Stomach smooth muscle (tissue), 2 donors: ENCODE data around the gene STON2.

ENCODE experiments used
- H3K27ac ChIP-seq: one replicate; pipeline ENCODE4 v1.7.0; 2013; ENCODE audit warnings: mild to moderate bottlenecking, low read length, inconsistent platforms
- H3K27me3 ChIP-seq, 2 donors: one replicate each; pipeline ENCODE4 v1.7.0; 2013; ENCODE audit warnings: low read length in 2 of 2; ENCODE audit not compliant: insufficient read depth in 2 of 2, control insufficient read depth in 1 of 2
- H3K36me3 ChIP-seq, 2 donors: one replicate each; pipeline ENCODE4 v1.7.0; 2013; ENCODE audit warnings: low read length in 2 of 2; ENCODE audit not compliant: control insufficient read depth in 2 of 2, insufficient read depth in 2 of 2
- H3K4me1 ChIP-seq: one replicate; pipeline ENCODE4 v1.7.0; 2013; ENCODE audit warnings: low read length; ENCODE audit not compliant: control insufficient read depth, insufficient read depth
- H3K4me3 ChIP-seq, 2 donors: one replicate each; pipeline ENCODE4 v1.7.0; 2013; ENCODE audit warnings: low read length in 2 of 2
- H3K9ac ChIP-seq, 2 donors: one replicate each; pipeline ENCODE4 v1.7.0; 2013; ENCODE audit warnings: low read length in 2 of 2, mild to moderate bottlenecking in 1 of 2
- H3K9me3 ChIP-seq, 2 donors: one replicate each; pipeline ENCODE4 v1.7.0; 2013; ENCODE audit warnings: low read length in 2 of 2; ENCODE audit not compliant: control insufficient read depth in 2 of 2
- donor health status: healthy.
- donor health status: Pancreatic carcinoma.

STON2 gene

GRCh38 chr14:81269100-81269978 lies 130.8 kb downstream of the STON2 start:
- no peak overlapping the region for H3K9ac ChIP-seq
- H3K27ac ChIP-seq: no peak overlapping the region
- H3K4me1 ChIP-seq: no peaks in the 10 kb centered on the region
- no peaks in the 10 kb centered on the region for H3K9me3 ChIP-seq
- no peaks in the 10 kb centered on the region for H3K36me3 ChIP-seq
- no peak overlapping the region for H3K4me3 ChIP-seq
- peaks cover 0 to 5% of the 10 kb centered on the region in 2 donors for H3K27me3 ChIP-seq

- no peak overlapping the region for H3K4me3 ChIP-seq
- no peaks in the 10 kb centered on the region for H3K4me1 ChIP-seq
- H3K9me3 ChIP-seq: no peaks in the 10 kb centered on the region
- no peak overlapping the region for H3K27ac ChIP-seq
- no peak overlapping the region for H3K9ac ChIP-seq
- no peaks in the 10 kb centered on the region for H3K36me3 ChIP-seq
- H3K27me3 ChIP-seq: peaks cover 0 to 5% of the 10 kb centered on the region in 2 donors
These were observed 132.1 kb downstream of the STON2 start for GRCh38 chr14:81268016-81268416.

GRCh38 chr14:81265636-81266169 lies 134.4 kb downstream of the STON2 start:
- Histone ChIP-seq H3K4me1 (no peaks in the 10 kb centered on the region), H3K27me3 (peaks cover 3 to 5% of the 10 kb centered on the region in 2 donors), H3K27ac (no peak overlapping the region), H3K9ac (no peak overlapping the region), H3K36me3 (no peaks in the 10 kb centered on the region), H3K9me3 (no peaks in the 10 kb centered on the region), H3K4me3 (no peak overlapping the region)

DNA sequence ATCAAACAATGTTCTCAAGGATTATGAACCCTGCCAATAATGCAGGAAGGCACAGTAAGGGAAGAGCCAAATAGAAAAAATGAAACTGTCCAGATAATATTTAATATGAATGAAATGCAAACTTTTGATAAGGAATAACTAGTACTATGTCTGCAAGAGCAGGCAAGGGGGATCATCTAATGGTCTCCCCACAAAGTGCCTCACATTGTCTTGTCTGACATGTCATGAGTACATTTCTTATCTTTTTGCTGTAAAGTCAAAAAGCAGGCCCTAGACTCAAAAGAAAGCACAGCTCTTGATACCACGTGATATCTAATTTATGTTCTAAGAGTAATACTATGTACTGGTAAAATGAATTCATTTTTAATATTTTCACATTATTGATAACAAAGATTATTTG lies 135.5 kb downstream of the STON2 start:
- Histone ChIP-seq H3K27me3 (peaks cover 3 to 5% of the 10 kb centered on the region in 2 donors), H3K4me1 (no peaks in the 10 kb centered on the region), H3K4me3 (no peak overlapping the region), H3K36me3 (no peaks in the 10 kb centered on the region), H3K9me3 (no peaks in the 10 kb centered on the region), H3K9ac (no peak overlapping the region), H3K27ac (no peak overlapping the region)

- Histone ChIP-seq H3K4me1 (no peaks in the 10 kb centered on the region), H3K36me3 (no peaks in the 10 kb centered on the region), H3K27ac (no peak overlapping the region), H3K9me3 (no peaks in the 10 kb centered on the region), H3K9ac (no peak overlapping the region), H3K27me3 (peaks cover 3 to 5% of the 10 kb centered on the region in 2 donors), H3K4me3 (no peak overlapping the region)
These were observed 136.2 kb downstream of the STON2 start for GRCh38 chr14:81263777-81264410.

GRCh38 chr14:81261176-81261575 lies 138.9 kb downstream of the STON2 start:
- Histone ChIP-seq H3K27ac (no peak overlapping the region), H3K9me3 (no peaks in the 10 kb centered on the region), H3K4me1 (no peaks in the 10 kb centered on the region), H3K4me3 (no peak overlapping the region), H3K36me3 (no peaks in the 10 kb centered on the region), H3K9ac (no peak overlapping the region), H3K27me3 (peaks cover 0 to 3% of the 10 kb centered on the region in 2 donors)

DNA sequence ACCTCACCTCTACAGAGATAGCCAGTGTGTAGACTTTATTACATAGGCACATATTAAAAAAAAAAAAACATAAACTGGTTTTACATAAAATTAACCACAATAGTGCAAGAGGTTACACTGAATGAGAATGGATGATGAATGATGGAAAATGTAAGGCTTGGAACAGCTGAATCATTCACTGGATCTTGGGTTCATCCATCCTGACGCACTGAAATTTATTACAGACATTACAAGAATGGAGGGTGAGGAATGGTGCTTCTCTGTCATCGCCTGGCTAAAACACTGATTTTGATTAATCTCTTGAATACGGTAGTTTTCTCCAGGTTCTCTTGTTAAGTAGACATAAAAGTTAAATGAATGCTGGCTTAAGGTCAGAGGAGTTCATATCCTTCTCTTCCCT lies 139.4 kb downstream of the STON2 start:
- peaks cover 0 to 3% of the 10 kb centered on the region in 2 donors for H3K27me3 ChIP-seq
- H3K4me1 ChIP-seq: no peaks in the 10 kb centered on the region
- no peak overlapping the region for H3K27ac ChIP-seq
- no peak overlapping the region for H3K4me3 ChIP-seq
- no peak overlapping the region for H3K9ac ChIP-seq
- no peaks in the 10 kb centered on the region for H3K36me3 ChIP-seq
- H3K9me3 ChIP-seq: no peaks in the 10 kb centered on the region

GRCh38 chr14:81256289-81256960 lies 143.7 kb downstream of the STON2 start:
- H3K27ac ChIP-seq: no peak overlapping the region
- no peak overlapping the region for H3K4me3 ChIP-seq
- H3K9me3 ChIP-seq: no peaks in the 10 kb centered on the region
- peaks cover 0 to 3% of the 10 kb centered on the region in 2 donors for H3K27me3 ChIP-seq
- H3K36me3 ChIP-seq: no peaks in the 10 kb centered on the region
- H3K4me1 ChIP-seq: no peaks in the 10 kb centered on the region
- no peak overlapping the region for H3K9ac ChIP-seq

- H3K9me3 ChIP-seq: no peaks in the 10 kb centered on the region
These were observed 147.8 kb downstream of the STON2 start for GRCh38 chr14:81252278-81252677.

GRCh38 chr14:81247271-81247766 lies 152.8 kb downstream of the STON2 start:
- Histone ChIP-seq H3K27me3 (no peaks in the 10 kb centered on the region), H3K36me3 (no peaks in the 10 kb centered on the region), H3K9me3 (no peaks in the 10 kb centered on the region), H3K4me1 (no peaks in the 10 kb centered on the region), H3K4me3 (no peak overlapping the region), H3K27ac (no peak overlapping the region), H3K9ac (no peak overlapping the region)

More at GRCh38 chr14:81252278-81252677, 147.8 kb downstream of the STON2 start:
- Histone ChIP-seq H3K4me3 (no peak overlapping the region), H3K27me3 (no peaks in the 10 kb centered on the region), H3K9ac (no peak overlapping the region), H3K36me3 (no peaks in the 10 kb centered on the region), H3K4me1 (no peaks in the 10 kb centered on the region), H3K27ac (no peak overlapping the region)
